M059J (cell line): ENCODE measurements around the gene EGF. TPM values are rescaled to one million over a fixed set of nuclear protein-coding genes. Genes with fewer than 3 reads are reported as not detected.
"Not testable (repeated sequence)": the region's sequence is repeated elsewhere in the genome, so short reads cannot be mapped to it uniquely, and the experiment has no call there.

Experiments used
- DNase-seq: peaks from one replicate; pipeline ENCODE4 v3.0.0-alpha.2; 2012; ENCODE audit warnings: low read depth
- total RNA-seq: library from RNA; depleted of rRNA; stranded (reverse); fragments of >200 nt; shearing (Covaris generic); gene quantifications from 2 replicates; pipeline ENCODE4 v1.2.3, GENCODE V29; 2014

EGF gene
- total RNA-seq, 1 experiment from 2014 or later, result 4.9 TPM

DNA sequence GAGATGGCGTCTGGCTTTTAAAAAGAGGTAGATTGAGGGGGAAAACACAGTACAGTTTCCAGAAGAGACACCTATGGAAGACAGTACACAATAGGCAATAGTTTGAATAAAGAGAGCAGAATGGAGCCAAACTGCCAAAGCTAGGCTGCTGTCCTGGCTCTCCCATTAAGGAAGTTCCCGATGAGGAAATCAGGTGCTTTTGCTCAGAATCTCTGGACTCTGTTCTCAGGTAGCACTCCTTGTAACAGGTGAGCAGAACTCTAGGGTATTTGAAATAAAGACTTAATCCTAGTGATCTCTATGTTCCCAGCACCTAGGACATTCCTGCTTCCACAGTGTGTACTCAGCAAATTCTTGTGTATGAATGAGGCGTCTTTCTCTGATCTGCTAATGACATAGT, 1.6 kb downstream of the EGF start:
- no peak for DNase-seq

- no peak for DNase-seq
Measured at GRCh38 chr4:109915385-109916026, 2.8 kb downstream of the EGF start.

- DNase-seq, result no peak
Measured at GRCh38 chr4:109916027-109916409, 3.3 kb downstream of the EGF start.

DNA sequence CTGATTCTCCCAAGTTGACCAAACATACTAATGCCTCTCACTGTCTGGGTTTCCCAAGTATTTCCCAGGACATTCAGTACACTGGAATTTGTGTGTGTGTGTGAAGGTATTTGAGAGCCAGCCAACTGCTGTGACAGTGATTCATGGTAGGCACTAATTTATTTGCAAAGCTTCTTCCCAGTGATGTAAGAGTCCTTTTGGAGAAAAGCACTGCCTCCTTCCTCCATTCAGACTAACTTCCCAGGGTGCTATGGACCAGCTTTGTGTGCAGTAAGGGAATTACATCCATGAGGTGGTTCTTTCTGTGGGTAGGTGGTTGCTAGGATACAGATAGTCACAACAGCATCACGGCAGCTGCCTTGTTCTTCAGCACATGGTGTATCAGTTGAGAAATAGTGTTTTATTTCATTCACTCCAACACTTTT, 8.7 kb downstream of the EGF start:
- peak; percentile 92 for DNase-seq

DNA sequence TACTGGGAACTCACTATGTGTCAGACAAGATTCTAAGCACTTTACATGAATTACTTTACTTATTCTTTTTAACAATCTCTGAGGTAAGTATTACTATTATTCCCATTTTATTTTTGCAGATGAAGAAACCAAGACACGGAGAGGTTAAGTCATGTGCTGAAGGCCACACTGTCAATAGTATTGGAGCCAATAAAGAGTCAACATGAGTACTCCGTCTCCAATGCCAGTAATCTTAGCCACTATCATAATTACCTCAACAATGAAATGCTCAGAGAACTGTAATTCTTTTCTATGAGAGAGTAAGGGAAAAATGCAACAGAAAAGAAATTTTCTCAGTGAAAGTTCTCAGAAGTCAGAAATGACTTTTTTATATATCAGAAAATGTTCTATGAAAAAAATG, 12.7 kb downstream of the EGF start:
- no peak for DNase-seq

DNA sequence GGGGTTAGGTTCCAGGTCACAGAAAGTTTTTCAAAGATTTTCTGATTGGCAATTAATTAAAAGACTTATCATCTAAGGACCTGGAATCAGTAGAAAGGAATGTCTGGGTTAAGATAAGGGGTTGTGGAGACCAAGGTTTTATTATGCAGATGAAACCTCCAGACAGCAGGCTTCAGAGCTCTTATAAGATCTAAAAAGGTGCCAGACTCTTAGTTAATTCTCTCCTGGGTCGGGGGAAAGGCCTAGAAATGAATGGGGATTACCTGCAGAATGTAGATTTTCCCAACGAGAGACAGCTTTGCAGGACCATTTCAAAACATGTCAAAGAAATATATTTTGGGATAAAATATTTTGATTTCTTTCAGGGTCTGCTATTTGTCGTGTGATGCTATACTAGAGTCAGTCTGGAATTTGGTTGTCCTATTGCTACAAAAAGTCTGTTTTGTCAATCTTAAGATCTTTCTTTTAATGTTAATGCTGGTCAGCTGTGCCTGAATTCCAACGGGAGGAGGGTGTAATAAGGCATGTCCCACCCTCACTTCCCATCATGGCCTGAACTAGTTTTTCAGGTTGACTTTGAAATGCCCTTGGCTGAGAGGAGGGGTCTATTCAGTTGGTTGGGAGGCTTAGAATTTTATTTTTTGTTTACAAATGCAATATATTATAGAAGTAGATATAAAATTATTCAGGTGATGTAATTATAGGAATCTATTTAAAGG, 15.8 kb downstream of the EGF start:
- no peak for DNase-seq

DNA sequence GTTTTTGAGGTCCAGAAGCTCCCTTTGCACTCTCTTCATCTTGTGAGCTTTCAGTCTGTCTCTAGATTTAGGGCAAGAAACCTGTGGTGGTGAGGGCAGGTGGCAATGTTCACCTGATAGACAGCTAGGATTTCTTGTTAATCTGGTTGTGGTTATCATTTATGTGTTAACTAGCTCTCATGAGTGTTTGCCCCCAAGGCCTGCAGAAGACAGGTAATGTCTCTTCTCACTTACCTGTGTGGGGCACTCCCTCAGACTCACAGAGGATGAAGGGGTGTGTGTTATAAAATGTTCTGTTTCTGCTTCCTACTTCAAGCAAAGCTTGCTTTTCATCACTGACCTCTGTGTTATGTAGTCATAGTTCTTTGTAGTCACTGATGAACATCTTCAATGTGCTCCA, 17.8 kb downstream of the EGF start:
- no peak for DNase-seq

GRCh38 chr4:109930872-109931271, 18.2 kb downstream of the EGF start:
- DNase-seq, result no peak

- DNase-seq, result no peak
Measured at GRCh38 chr4:109931318-109931717, 18.6 kb downstream of the EGF start.

GRCh38 chr4:109937352-109937751, 24.7 kb downstream of the EGF start:
- not testable (repeated sequence) for DNase-seq

- DNase-seq, result no peak
Measured at GRCh38 chr4:109939190-109939589, 26.5 kb downstream of the EGF start.

GRCh38 chr4:109942292-109942926, 29.7 kb downstream of the EGF start:
- DNase-seq, result peak; percentile 2

DNA sequence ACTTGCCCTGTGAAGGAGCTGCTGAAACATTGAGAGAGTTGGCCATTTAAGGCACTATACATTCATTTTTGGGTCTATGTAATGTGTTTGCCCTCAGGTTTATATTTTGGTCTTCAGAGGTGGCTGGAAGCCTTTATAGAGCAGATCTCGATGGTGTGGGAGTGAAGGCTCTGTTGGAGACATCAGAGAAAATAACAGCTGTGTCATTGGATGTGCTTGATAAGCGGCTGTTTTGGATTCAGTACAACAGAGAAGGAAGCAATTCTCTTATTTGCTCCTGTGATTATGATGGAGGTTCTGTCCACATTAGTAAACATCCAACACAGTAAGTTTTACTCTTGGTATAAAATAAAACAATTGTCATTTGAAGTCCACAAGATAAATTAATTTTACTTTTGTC, 31.1 kb downstream of the EGF start:
- DNase-seq, result no peak

GRCh38 chr4:109944591-109944990, 31.9 kb downstream of the EGF start:
- no peak for DNase-seq

DNA sequence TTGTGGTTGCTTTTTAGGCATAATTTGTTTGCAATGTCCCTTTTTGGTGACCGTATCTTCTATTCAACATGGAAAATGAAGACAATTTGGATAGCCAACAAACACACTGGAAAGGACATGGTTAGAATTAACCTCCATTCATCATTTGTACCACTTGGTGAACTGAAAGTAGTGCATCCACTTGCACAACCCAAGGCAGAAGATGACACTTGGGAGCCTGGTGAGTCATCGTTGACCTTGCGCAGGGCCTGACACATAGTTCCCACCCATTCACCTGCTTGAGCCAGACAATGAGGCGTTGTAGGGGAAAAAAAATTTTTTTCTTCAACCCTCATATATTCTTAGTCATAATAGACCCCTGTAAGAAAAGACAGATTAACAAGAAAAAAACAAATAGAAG, 32.4 kb downstream of the EGF start:
- no peak for DNase-seq

- no peak for DNase-seq
Measured at GRCh38 chr4:109946120-109946519, 33.4 kb downstream of the EGF start.

DNA sequence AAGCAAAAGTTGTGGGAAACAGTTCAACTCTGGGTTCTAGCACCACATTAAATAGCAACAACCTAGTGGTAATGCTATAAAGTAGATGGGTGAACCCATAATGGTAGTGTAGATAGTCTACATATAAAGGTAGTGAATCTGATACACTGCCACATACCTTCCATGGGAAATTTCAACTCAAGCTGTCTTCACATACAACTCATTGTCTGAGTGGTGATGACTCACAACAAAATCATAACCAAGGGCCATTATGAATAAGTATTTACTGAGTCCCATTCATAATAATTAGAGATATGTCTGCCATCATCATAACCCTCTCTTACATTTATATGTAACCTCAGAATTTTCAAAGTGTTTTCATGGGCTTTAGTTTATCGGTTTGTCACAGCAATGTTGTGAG, 34.8 kb downstream of the EGF start:
- peak; percentile 18 for DNase-seq

GRCh38 chr4:109947918-109948317, 35.2 kb downstream of the EGF start:
- no peak for DNase-seq

DNA sequence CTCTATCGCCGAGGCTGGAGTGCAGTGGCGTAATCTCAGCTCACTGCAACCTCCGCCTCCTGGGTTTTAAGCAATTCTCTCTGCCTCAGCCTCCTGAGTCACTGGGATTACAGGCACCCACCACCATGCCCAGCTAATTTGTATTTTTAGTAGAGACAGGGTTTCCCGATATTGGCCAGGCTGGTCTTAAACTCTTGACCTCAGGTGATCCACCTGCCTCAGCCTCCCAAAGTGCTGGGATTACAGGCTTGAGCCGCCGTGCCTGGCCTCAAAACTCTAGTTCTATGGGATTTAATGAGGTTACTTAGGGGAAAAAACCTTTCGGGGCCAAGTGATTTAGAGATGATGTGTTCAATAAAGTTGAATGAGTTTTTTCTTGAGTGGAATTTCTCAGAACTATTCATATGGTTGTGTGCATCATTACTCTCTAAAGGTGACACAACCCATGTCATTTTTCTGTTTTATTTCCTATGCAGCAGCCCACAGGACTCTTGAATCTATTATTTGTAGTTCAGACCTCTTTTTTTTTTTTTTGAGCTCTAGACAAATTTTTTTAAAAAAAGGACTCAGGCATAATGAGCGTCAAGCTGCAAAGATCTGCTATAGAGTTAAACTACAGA, 36.5 kb downstream of the EGF start:
- not testable (repeated sequence) for DNase-seq

- no peak for DNase-seq
Measured at GRCh38 chr4:109952612-109953011, 39.9 kb downstream of the EGF start.

- DNase-seq, result no peak
Measured at GRCh38 chr4:109953556-109953955, 40.9 kb downstream of the EGF start.

DNA sequence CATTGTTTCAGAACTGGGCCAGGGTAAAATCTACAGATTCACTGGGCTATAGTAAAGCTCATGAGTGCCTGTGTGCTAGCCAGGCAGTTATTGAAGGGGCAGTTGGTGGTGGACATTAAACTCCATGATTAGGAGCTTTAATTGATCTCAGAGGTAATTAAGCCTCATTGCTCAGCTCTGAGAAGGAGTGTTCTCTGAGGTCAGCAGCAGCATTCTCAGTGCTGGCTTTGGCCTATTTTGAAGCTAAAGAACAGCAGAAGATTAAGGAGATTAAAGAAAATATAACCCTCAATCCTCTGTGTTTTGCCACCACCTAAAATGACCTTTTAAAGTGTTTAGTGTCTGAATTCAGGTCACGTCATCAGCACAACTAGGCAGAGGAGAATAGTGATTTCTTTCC, 42.5 kb downstream of the EGF start:
- DNase-seq, result no peak

DNA sequence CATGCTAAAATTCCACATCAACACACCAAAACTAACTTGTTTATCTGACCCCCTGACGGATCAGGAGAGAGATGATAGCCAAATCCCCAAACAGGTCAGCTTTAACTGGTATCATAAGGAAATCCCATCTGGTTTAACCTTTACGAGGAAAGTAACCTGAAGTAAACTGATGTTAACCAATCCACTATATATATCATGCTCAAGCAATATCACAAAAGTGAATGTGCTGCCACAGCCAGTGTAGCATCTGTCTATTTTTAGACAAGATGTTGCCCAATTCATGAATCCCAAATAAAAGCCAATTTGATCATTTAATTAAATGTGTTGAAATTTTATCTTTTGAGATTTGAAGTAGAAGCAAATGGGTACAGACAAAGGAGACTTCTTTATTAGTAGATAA, 44.5 kb downstream of the EGF start:
- no peak for DNase-seq
